NCI-H510A (cell line): Measurements from ENCODE around the gene EML6.

Source experiments
- DNase-seq: peaks from one replicate; lab custom pipeline; 2025; lab: John Stamatoyannopoulos, UW

Gene EML6

GRCh38 chr2:55000341-55000740 lies 276.9 kb downstream of the EML6 start:
- DNase-seq, result no peak

- no peak for DNase-seq
Measured at GRCh38 chr2:55001716-55002115, 278.3 kb downstream of the EML6 start.

GRCh38 chr2:55003706-55004639 lies 280.5 kb downstream of the EML6 start:
- no peak for DNase-seq

- DNase-seq, result no peak
Measured at GRCh38 chr2:55006306-55006705, 282.8 kb downstream of the EML6 start.

- DNase-seq, result no peak
Measured at GRCh38 chr2:55009277-55010060, 286.0 kb downstream of the EML6 start.

GRCh38 chr2:55010149-55010591 lies 286.7 kb downstream of the EML6 start:
- DNase-seq, result no peak

- no peak for DNase-seq
Measured at GRCh38 chr2:55010915-55011314, 287.5 kb downstream of the EML6 start.

- DNase-seq, result no peak
Measured at GRCh38 chr2:55011831-55012671, 288.6 kb downstream of the EML6 start.

- DNase-seq, result no peak
Measured at GRCh38 chr2:55012672-55013484, 289.4 kb downstream of the EML6 start.

GRCh38 chr2:55013936-55014335 lies 290.5 kb downstream of the EML6 start:
- DNase-seq, result no peak

- no peak for DNase-seq
Measured at GRCh38 chr2:55014962-55015939, 291.8 kb downstream of the EML6 start.

- DNase-seq, result no peak
Measured at GRCh38 chr2:55017428-55017827, 294.0 kb downstream of the EML6 start.

- DNase-seq, result no peak
Measured at GRCh38 chr2:55017880-55018279, 294.4 kb downstream of the EML6 start.

- no peak for DNase-seq
Measured at GRCh38 chr2:55018619-55019018, 295.2 kb downstream of the EML6 start.

GRCh38 chr2:55019526-55020258 lies 296.2 kb downstream of the EML6 start:
- no peak for DNase-seq
